ENCODE results near the gene PLD2. TPM values are rescaled to one million over a fixed set of nuclear protein-coding genes. Genes with fewer than 3 reads are reported as not detected.

Gene PLD2
- total and polyA plus RNA-seq, 2 donors (not counting 1 experiment from before 2014, with no cell fraction given): 12.7 to 14.9 TPM

DNA sequence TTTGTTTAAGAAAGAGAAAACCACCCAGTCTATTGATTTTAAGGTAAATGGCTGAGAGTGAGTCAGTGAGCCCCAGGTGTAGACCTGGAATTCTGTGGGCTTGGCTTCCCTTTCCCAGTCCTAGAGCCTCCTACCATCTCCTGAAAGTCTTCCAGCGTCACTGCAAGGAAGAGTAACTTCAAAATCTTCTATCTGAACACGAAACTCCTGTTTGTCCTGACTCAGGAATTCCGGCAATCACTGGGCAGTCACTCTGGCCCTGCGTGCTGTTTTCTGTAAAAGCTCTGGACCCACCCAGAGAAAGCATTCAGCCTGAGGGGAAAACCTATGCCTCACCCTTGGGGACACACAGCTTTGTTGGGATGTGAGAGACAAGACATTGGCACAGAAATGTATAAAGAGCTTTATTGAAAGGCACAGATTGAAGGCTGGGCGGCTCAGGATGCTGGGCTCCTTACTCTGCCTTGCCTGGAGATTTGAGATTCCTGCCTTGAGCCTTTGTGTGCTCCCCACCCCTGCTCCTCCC is 42.1 kb downstream of the PLD2 start:
- no peak overlapping the region for H3K27ac ChIP-seq (ENCODE audit: insufficient read depth, low read length)
- H3K36me3 ChIP-seq (ENCODE audit: control insufficient read depth, insufficient read depth, low read length): no peaks in the 10 kb centered on the region
- no peak overlapping the region for H3K9ac ChIP-seq (ENCODE audit: insufficient read depth, low read length)
- no peak for DNase-seq (ENCODE audit: low read depth in 2 of 2)
- no peak for TF ChIP-seq EZH2 (IDR thresholded peaks at IDR 0.05; ENCODE audit: low read length, missing control alignments)
- TF ChIP-seq, protein P1, sequence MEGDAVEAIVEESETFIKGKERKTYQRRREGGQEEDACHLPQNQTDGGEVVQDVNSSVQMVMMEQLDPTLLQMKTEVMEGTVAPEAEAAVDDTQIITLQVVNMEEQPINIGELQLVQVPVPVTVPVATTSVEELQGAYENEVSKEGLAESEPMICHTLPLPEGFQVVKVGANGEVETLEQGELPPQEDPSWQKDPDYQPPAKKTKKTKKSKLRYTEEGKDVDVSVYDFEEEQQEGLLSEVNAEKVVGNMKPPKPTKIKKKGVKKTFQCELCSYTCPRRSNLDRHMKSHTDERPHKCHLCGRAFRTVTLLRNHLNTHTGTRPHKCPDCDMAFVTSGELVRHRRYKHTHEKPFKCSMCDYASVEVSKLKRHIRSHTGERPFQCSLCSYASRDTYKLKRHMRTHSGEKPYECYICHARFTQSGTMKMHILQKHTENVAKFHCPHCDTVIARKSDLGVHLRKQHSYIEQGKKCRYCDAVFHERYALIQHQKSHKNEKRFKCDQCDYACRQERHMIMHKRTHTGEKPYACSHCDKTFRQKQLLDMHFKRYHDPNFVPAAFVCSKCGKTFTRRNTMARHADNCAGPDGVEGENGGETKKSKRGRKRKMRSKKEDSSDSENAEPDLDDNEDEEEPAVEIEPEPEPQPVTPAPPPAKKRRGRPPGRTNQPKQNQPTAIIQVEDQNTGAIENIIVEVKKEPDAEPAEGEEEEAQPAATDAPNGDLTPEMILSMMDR (conservative IDR thresholded peaks at IDR 0.05 in 1 of 2, IDR thresholded peaks at IDR 0.05 in 1 of 2; ENCODE audit: low read depth in 1 of 2, low read length in 2 of 2): no peak
- H2AFZ ChIP-seq (ENCODE audit: low read length): no peak overlapping the region
- peaks cover 12% of the 10 kb centered on the region for H3K79me2 ChIP-seq (ENCODE audit: control insufficient read depth, insufficient read depth, low read length)
- peaks cover 3% of the 10 kb centered on the region for H3K4me1 ChIP-seq (ENCODE audit: control insufficient read depth, extremely low read depth, insufficient read depth, low read length)
- H4K20me1 ChIP-seq (ENCODE audit: control insufficient read depth, extremely low read depth, insufficient read depth, low read length): no peaks in the 10 kb centered on the region
- H3K9me3 ChIP-seq (ENCODE audit: control insufficient read depth, insufficient read depth, low read depth, low read length): no peaks in the 10 kb centered on the region
- no peak overlapping the region for H3K4me3 ChIP-seq (replicated peaks in 1 of 4; ENCODE audit: control extremely low read depth in 1 of 4, insufficient read depth in 1 of 4, low read depth in 3 of 4, low read length in 4 of 4)
- H3K27me3 ChIP-seq (ENCODE audit: control insufficient read depth, insufficient read depth, low read length): no peaks in the 10 kb centered on the region
- H3K4me2 ChIP-seq (ENCODE audit: extremely low read depth, insufficient read depth, low read length): no peak overlapping the region

DNA sequence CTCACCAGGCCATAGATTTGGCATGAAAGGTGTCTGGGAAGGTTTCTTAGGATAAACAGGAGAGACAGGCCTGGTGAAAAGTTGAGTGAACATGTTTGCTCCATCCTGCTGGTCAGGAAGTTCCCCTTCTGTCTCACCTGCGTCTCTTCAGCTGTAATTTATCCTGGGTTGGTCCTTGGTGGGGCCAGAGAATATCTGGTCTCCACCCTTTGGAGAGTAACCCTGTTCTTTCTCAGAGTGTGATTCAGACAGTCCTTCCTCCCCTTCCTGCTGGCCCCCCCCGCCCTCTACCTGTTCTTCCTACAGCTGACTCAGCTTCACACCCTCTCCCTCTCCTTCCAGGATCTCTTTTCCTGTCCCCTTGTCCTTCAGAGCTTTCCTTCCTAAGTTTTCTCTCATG is 43.3 kb downstream of the PLD2 start:
- Histone ChIP-seq H3K9ac (ENCODE audit: insufficient read depth, low read length) (no peak overlapping the region), H3K36me3 (ENCODE audit: control insufficient read depth, insufficient read depth, low read length) (no peaks in the 10 kb centered on the region), H2AFZ (ENCODE audit: low read length) (no peak overlapping the region), H3K27me3 (ENCODE audit: control insufficient read depth, insufficient read depth, low read length) (no peaks in the 10 kb centered on the region), H3K9me3 (ENCODE audit: control insufficient read depth, insufficient read depth, low read depth, low read length) (no peaks in the 10 kb centered on the region), H3K79me2 (ENCODE audit: control insufficient read depth, insufficient read depth, low read length) (peaks cover 10% of the 10 kb centered on the region), H3K27ac (ENCODE audit: insufficient read depth, low read length) (no peak overlapping the region), H3K4me2 (ENCODE audit: extremely low read depth, insufficient read depth, low read length) (no peak overlapping the region), H3K4me1 (ENCODE audit: control insufficient read depth, extremely low read depth, insufficient read depth, low read length) (peaks cover 3% of the 10 kb centered on the region), H4K20me1 (ENCODE audit: control insufficient read depth, extremely low read depth, insufficient read depth, low read length) (no peaks in the 10 kb centered on the region), H3K4me3 (replicated peaks in 1 of 4; ENCODE audit: control extremely low read depth in 1 of 4, insufficient read depth in 1 of 4, low read depth in 3 of 4, low read length in 4 of 4) (no peak overlapping the region)
- DNase-seq (ENCODE audit: low read depth in 2 of 2): no peak
- no peak for TF ChIP-seq EZH2 (IDR thresholded peaks at IDR 0.05; ENCODE audit: low read length, missing control alignments)
- TF ChIP-seq, protein P1 (conservative IDR thresholded peaks at IDR 0.05 in 1 of 2, IDR thresholded peaks at IDR 0.05 in 1 of 2; ENCODE audit: low read depth in 1 of 2, low read length in 2 of 2): no peak

DNA sequence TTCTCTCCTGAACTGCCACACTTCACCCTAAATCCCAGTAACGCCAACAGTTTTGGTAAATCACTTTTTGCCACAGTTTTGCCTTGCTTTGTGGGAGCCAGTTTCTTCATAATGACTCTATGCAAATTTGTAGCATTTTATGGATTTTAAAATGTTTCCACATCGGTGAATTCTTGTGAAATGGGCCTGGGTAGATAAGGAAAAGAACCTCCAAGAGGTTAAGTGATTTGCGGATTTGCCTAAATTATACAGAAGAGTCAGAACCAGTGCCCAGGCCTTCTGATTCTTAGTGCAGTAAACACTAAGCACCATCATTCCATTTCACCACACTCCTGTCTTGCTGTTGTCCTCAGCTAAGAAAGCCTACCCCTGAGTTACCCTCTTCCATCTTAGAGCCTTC is 44.1 kb downstream of the PLD2 start:
- H2AFZ ChIP-seq (ENCODE audit: low read length): no peak overlapping the region
- no peaks in the 10 kb centered on the region for H3K27me3 ChIP-seq (ENCODE audit: control insufficient read depth, insufficient read depth, low read length)
- peaks cover 3% of the 10 kb centered on the region for H3K4me1 ChIP-seq (ENCODE audit: control insufficient read depth, extremely low read depth, insufficient read depth, low read length)
- no peaks in the 10 kb centered on the region for H3K9me3 ChIP-seq (ENCODE audit: control insufficient read depth, insufficient read depth, low read depth, low read length)
- H3K27ac ChIP-seq (ENCODE audit: insufficient read depth, low read length): no peak overlapping the region
- TF ChIP-seq, protein P1 (conservative IDR thresholded peaks at IDR 0.05 in 1 of 2, IDR thresholded peaks at IDR 0.05 in 1 of 2; ENCODE audit: low read depth in 1 of 2, low read length in 2 of 2): no peak
- TF ChIP-seq EZH2 (IDR thresholded peaks at IDR 0.05; ENCODE audit: low read length, missing control alignments): no peak
- H3K4me2 ChIP-seq (ENCODE audit: extremely low read depth, insufficient read depth, low read length): no peak overlapping the region
- no peak overlapping the region for H3K9ac ChIP-seq (ENCODE audit: insufficient read depth, low read length)
- H3K79me2 ChIP-seq (ENCODE audit: control insufficient read depth, insufficient read depth, low read length): peaks cover 8% of the 10 kb centered on the region
- no peak overlapping the region for H3K4me3 ChIP-seq (replicated peaks in 1 of 4; ENCODE audit: control extremely low read depth in 1 of 4, insufficient read depth in 1 of 4, low read depth in 3 of 4, low read length in 4 of 4)
- no peaks in the 10 kb centered on the region for H4K20me1 ChIP-seq (ENCODE audit: control insufficient read depth, extremely low read depth, insufficient read depth, low read length)
- no peaks in the 10 kb centered on the region for H3K36me3 ChIP-seq (ENCODE audit: control insufficient read depth, insufficient read depth, low read length)
- DNase-seq (ENCODE audit: low read depth in 2 of 2): no peak
